AG04450 (cell line): ENCODE data around the gene PROSER2. TPM values are rescaled to one million over a fixed set of nuclear protein-coding genes. Genes with fewer than 3 reads are reported as not detected.

Experiments
- CTCF ChIA-PET: fragments of 300-600, 350-600 bp; formaldehyde crosslinking; extraction: SDS; loops from one replicate; lab custom pipeline; 2022; ENCODE audit warnings: antibody characterized with exemption, inconsistent platforms; lab: Charles Lee
- POLR2A ChIA-PET: fragments of 350-600 bp; formaldehyde crosslinking; extraction: SDS; loops from one replicate; lab custom pipeline; 2021; ENCODE audit warnings: antibody characterized with exemption, inconsistent platforms; lab: Yijun Ruan, JAX
- DNase-seq: peaks from one replicate; pipeline ENCODE4 v3.0.0-alpha.2; 2011; ENCODE audit warnings: low read depth, low spot score
- H3K27ac ChIP-seq: one replicate; pipeline ENCODE4 v1.5.1; 2012; ENCODE audit warnings: low read depth, low read length, control low read depth
- H3K27me3 ChIP-seq: one replicate; pipeline ENCODE4 v1.6.0; 2012; ENCODE audit warnings: low read length; ENCODE audit not compliant: control insufficient read depth, insufficient read depth
- H3K4me3 ChIP-seq: 2 replicates; pipeline ENCODE4 v1.5.1; 2011; ENCODE audit warnings: mild to moderate bottlenecking, low read depth, low read length, control low read depth
- H3K9me3 ChIP-seq: 2 replicates; pipeline ENCODE4 v1.5.1; 2012; ENCODE audit warnings: low read length; ENCODE audit not compliant: control insufficient read depth, insufficient read depth
- polyA plus RNA-seq: library from polyadenylated mRNA; depleted of rRNA; stranded (reverse); fragments of >200 nt; gene quantifications from 2 replicates; pipeline ENCODE4 v1.2.3, GENCODE V29; 2011
- TF ChIP-seq, protein P1 (sequence below): IDR thresholded peaks from 2 replicates; pipeline ENCODE4 v1.5.1; 2011; ENCODE audit warnings: low read depth, low read length, control low read depth, inconsistent platforms

The PROSER2 gene
- polyA plus RNA-seq, 1 experiment = 0.53 TPM

DNA sequence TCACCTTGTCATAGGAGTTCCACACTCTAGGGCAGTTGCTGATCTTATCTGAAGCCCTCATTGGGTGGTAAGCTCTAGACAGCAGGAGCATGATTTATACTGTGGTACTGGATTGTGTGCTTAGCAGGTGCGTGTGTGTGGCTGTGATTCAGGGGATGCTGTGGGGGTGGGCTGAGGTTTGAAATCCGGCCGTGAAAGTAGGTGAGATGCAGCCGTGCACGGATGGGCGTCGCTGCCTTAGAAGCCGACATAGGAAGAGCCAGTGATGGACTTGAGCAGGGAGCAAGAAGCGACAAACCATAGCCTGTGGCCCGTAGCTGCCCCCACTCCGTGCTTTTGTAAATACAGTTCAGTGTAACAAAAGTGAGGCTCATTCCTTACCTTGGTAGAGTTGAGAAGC lies 38.2 kb downstream of the PROSER2 start:
- ChIA-PET POLR2A (no interaction called here), CTCF (interaction anchor here (1.5 kb wide), 1 partner anchor 42 kb away, joined by 3 read pairs; no protein-coding TSS in a partner anchor)

GRCh38 chr10:11861811-11862428 lies 38.8 kb downstream of the PROSER2 start:
- Histone ChIP-seq H3K27me3 (no peaks in the 10 kb centered on the region), H3K9me3 (no peaks in the 10 kb centered on the region), H3K27ac (no peak overlapping the region), H3K4me3 (no peak overlapping the region)
- POLR2A ChIA-PET = no interaction called here
- CTCF ChIA-PET = interaction anchor here (1.5 kb wide), 1 partner anchor 42 kb away, joined by 3 read pairs; no protein-coding TSS in a partner anchor
- no peak for DNase-seq
- TF ChIP-seq, protein P1, sequence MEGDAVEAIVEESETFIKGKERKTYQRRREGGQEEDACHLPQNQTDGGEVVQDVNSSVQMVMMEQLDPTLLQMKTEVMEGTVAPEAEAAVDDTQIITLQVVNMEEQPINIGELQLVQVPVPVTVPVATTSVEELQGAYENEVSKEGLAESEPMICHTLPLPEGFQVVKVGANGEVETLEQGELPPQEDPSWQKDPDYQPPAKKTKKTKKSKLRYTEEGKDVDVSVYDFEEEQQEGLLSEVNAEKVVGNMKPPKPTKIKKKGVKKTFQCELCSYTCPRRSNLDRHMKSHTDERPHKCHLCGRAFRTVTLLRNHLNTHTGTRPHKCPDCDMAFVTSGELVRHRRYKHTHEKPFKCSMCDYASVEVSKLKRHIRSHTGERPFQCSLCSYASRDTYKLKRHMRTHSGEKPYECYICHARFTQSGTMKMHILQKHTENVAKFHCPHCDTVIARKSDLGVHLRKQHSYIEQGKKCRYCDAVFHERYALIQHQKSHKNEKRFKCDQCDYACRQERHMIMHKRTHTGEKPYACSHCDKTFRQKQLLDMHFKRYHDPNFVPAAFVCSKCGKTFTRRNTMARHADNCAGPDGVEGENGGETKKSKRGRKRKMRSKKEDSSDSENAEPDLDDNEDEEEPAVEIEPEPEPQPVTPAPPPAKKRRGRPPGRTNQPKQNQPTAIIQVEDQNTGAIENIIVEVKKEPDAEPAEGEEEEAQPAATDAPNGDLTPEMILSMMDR = no peak

More for the DNA sequence above, 38.2 kb downstream of the PROSER2 start:
- Histone ChIP-seq H3K27me3 (no peaks in the 10 kb centered on the region), H3K27ac (no peak overlapping the region), H3K9me3 (no peaks in the 10 kb centered on the region; the same call in 1 of the 2 replicates), H3K4me3 (no peak overlapping the region)
- TF ChIP-seq, protein P1 = no peak
- no peak for DNase-seq

DNA sequence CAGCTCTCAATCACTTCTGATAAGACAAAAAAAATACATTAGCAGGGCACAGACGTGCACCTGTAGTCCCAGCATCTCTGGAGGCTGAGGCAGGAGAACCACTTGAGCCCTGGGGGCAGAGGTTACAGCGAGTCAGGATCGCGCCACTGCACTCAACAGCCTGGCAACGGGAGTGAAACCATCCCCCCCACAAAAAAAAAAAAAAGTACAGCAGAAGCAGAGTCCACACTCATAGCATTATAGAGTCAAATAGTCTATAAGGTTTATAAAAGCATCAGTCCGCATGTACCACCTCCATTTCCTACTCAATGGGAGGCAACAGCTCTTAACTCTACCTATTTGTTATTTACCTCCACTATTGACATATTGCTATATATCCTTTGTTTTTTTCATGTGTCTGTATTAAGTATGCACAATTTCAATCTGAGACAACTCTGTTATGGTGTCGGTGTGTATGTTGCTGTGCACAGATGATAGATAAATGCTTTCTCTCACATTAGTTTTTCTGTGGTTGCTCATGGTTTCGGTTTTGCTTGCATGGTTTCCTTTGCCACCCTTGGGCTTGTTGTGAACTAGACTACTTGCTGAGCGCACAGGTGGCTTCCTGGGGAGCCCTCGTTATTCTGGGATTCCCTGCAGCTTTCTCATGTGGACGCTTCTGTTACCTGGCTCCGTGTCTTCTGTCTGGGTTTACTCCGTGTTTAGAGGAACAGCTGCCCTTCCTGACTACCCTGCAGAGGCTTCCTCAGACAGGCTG lies 40.4 kb downstream of the PROSER2 start:
- ChIA-PET CTCF (interaction anchor here (1.6 kb wide), 1 partner anchor 44 kb away, joined by 5 read pairs; no protein-coding TSS in a partner anchor), POLR2A (no interaction called here)
- Histone ChIP-seq H3K9me3 (no peaks in the 10 kb centered on the region), H3K27me3 (no peaks in the 10 kb centered on the region), H3K27ac (no peak overlapping the region), H3K4me3 (no peak overlapping the region)
- no peak for DNase-seq
- TF ChIP-seq, protein P1 = no peak

DNA sequence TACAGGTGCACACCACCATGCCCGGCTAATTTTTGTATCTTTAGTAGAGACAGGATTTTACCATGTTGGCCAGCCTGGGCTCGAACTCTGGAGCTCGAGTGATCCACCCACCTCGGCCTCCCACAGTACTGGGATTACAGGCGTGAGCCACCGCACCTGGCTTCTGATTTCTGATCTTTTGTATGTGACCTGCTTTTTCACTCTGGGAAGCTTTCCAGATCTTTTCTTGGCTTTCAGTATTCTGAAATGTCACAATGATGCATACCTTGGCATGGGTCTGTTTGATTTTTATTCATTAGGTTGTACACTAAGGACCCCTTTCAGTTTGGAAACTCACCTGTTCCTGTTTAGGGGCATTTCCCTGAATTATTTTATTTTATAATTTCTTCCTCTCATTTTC lies 41.6 kb downstream of the PROSER2 start:
- ChIA-PET POLR2A (no interaction called here), CTCF (no interaction called here)
- Histone ChIP-seq H3K27me3 (peaks cover 4% of the 10 kb centered on the region), H3K9me3 (no peaks in the 10 kb centered on the region; the same call in 1 of the 2 replicates), H3K27ac (no peak overlapping the region), H3K4me3 (no peak overlapping the region)
- no peak for DNase-seq
- TF ChIP-seq, protein P1 = no peak

- DNase-seq = no peak
- Histone ChIP-seq H3K27ac (no peak overlapping the region), H3K9me3 (no peaks in the 10 kb centered on the region; the same call in 1 of the 2 replicates), H3K27me3 (peaks cover 9% of the 10 kb centered on the region), H3K4me3 (no peak overlapping the region)
- TF ChIP-seq, protein P1 = no peak
- POLR2A ChIA-PET = no interaction called here
- CTCF ChIA-PET = no interaction called here
Measured at GRCh38 chr10:11865561-11865960, 42.4 kb downstream of the PROSER2 start.
